MM.1S (cell line): ENCODE measurements around the gene MYH15.

ENCODE experiments used
- DNase-seq: peaks from one replicate; pipeline ENCODE4 v3.0.0-alpha.2; 2015
- H2AFZ ChIP-seq: fragments of 300-600 bp; sonication (generic); 2 replicates; pipeline ENCODE4 v1.6.0; 2016; ENCODE audit warnings: antibody characterized with exemption, low read length
- H3F3A ChIP-seq: fragments of 300-600 bp; sonication (generic); 2 replicates; pipeline ENCODE4 v1.6.1; 2016; ENCODE audit warnings: mild to moderate bottlenecking, antibody characterized with exemption, low read length, moderate library complexity, mixed read lengths; ENCODE audit not compliant: insufficient read depth
- H3K27ac ChIP-seq: fragments of 300-600 bp; sonication (generic); 2 replicates; pipeline ENCODE4 v1.5.1; 2016; ENCODE audit warnings: mild to moderate bottlenecking, low read length
- H3K27me3 ChIP-seq: fragments of 300-600 bp; sonication (generic); replicated peaks from 2 replicates; pipeline ENCODE4 v1.6.0; 2016; ENCODE audit warnings: low read length; ENCODE audit not compliant: insufficient read depth
- H3K36me3 ChIP-seq: fragments of 300-600 bp; sonication (generic); replicated peaks from 2 replicates; pipeline ENCODE4 v1.6.1; 2016; ENCODE audit warnings: mild to moderate bottlenecking, low read length, mixed read lengths; ENCODE audit not compliant: insufficient read depth
- H3K4me1 ChIP-seq: fragments of 300-600 bp; sonication (generic); 2 replicates; pipeline ENCODE4 v1.6.1; 2016; ENCODE audit warnings: low read length, mixed read lengths
- H3K4me2 ChIP-seq: fragments of 300-600 bp; sonication (generic); 2 replicates; pipeline ENCODE4 v1.6.0; 2016; ENCODE audit warnings: low read depth, low read length
- H3K4me3 ChIP-seq: fragments of 300-600 bp; sonication (generic); 2 replicates; pipeline ENCODE4 v1.5.1; 2016; ENCODE audit warnings: low read length, mixed read lengths
- H3K79me2 ChIP-seq: fragments of 300-600 bp; sonication (generic); 2 replicates; pipeline ENCODE4 v1.6.1; 2016; ENCODE audit warnings: mixed run types, low read length, mixed read lengths
- H3K9ac ChIP-seq: fragments of 300-600 bp; sonication (generic); 2 replicates; pipeline ENCODE4 v1.6.1; 2016; ENCODE audit warnings: low read length, mixed read lengths
- H3K9me2 ChIP-seq: fragments of 300-600 bp; sonication (generic); replicated peaks from 2 replicates; pipeline ENCODE4 v1.6.1; 2016; ENCODE audit warnings: mild to moderate bottlenecking, low read length, mixed read lengths; ENCODE audit not compliant: insufficient read depth
- H3K9me3 ChIP-seq: fragments of 300-600 bp; sonication (generic); replicated peaks from 2 replicates; pipeline ENCODE4 v1.6.1; 2016; ENCODE audit warnings: mild to moderate bottlenecking, low read length, mixed read lengths; ENCODE audit not compliant: insufficient read depth
- H4K20me1 ChIP-seq: fragments of 300-600 bp; sonication (generic); 2 replicates; pipeline ENCODE4 v1.6.1; 2016; ENCODE audit warnings: mild to moderate bottlenecking, low read length, moderate library complexity, mixed read lengths; ENCODE audit not compliant: insufficient read depth
- EZH2 ChIP-seq: fragments of 300-600 bp; sonication (generic); optimal IDR thresholded peaks from 2 replicates; pipeline ENCODE3; 2017; ENCODE audit warnings: low read depth, mild to moderate bottlenecking, antibody characterized with exemption, low read length, mixed read lengths
- EZH2phosphoT487 ChIP-seq: fragments of 300-600 bp; sonication (generic); IDR thresholded peaks from 2 replicates; pipeline ENCODE4 v1.6.1; 2018; ENCODE audit warnings: antibody characterized with exemption, low read length
- TF ChIP-seq, protein P1 (sequence below): fragments of 300-600 bp; sonication (generic); IDR thresholded peaks from 2 replicates; pipeline ENCODE4 v1.5.1; 2016; ENCODE audit warnings: antibody characterized with exemption, low read length, mixed read lengths

Gene MYH15

GRCh38 chr3:108447096-108447847 is 63.1 kb downstream of the MYH15 start:
- H3K79me2 ChIP-seq: no peaks in the 10 kb centered on the region
- no peaks in the 10 kb centered on the region for H3K9me2 ChIP-seq
- no peaks in the 10 kb centered on the region for H3K4me1 ChIP-seq
- H3K4me2 ChIP-seq: no peak overlapping the region
- TF ChIP-seq EZH2phosphoT487 (no peak), EZH2 (no peak)
- TF ChIP-seq, protein P1, sequence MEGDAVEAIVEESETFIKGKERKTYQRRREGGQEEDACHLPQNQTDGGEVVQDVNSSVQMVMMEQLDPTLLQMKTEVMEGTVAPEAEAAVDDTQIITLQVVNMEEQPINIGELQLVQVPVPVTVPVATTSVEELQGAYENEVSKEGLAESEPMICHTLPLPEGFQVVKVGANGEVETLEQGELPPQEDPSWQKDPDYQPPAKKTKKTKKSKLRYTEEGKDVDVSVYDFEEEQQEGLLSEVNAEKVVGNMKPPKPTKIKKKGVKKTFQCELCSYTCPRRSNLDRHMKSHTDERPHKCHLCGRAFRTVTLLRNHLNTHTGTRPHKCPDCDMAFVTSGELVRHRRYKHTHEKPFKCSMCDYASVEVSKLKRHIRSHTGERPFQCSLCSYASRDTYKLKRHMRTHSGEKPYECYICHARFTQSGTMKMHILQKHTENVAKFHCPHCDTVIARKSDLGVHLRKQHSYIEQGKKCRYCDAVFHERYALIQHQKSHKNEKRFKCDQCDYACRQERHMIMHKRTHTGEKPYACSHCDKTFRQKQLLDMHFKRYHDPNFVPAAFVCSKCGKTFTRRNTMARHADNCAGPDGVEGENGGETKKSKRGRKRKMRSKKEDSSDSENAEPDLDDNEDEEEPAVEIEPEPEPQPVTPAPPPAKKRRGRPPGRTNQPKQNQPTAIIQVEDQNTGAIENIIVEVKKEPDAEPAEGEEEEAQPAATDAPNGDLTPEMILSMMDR: no peak
- no peaks in the 10 kb centered on the region for H3K27me3 ChIP-seq
- H3K27ac ChIP-seq: no peak overlapping the region
- H3K36me3 ChIP-seq: no peaks in the 10 kb centered on the region
- H3F3A ChIP-seq: no peaks in the 10 kb centered on the region
- no peak overlapping the region for H3K9ac ChIP-seq
- no peak overlapping the region for H3K4me3 ChIP-seq
- no peak for DNase-seq
- no peaks in the 10 kb centered on the region for H4K20me1 ChIP-seq
- no peaks in the 10 kb centered on the region; the same call in 1 of the 2 replicates for H3K9me3 ChIP-seq
- H2AFZ ChIP-seq: no peak overlapping the region

DNA sequence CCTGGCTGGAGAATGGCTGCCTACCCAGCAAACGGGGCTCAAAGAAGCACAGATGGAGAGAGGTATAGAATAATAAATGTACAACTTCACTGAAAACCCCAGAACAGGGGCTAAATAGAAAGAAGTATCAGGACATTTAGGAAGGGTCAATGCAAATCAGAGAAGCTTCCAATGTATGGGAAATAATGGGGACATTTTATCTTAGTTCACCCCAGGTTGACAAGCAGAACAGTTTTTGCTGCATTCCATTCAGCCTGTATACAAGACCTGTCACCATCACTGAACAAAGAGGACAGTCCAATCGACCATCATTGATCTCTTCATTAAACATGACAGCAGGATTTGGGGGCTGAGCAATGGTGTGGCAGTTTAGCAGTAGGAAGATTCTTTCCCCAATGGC is 68.1 kb downstream of the MYH15 start:
- no peak overlapping the region for H3K27ac ChIP-seq
- H3F3A ChIP-seq: no peaks in the 10 kb centered on the region
- DNase-seq: no peak
- H3K9me2 ChIP-seq: no peaks in the 10 kb centered on the region
- no peaks in the 10 kb centered on the region for H3K9me3 ChIP-seq
- no peak overlapping the region for H3K9ac ChIP-seq
- no peaks in the 10 kb centered on the region for H4K20me1 ChIP-seq
- H3K36me3 ChIP-seq: no peaks in the 10 kb centered on the region
- TF ChIP-seq, protein P1: no peak
- TF ChIP-seq EZH2phosphoT487 (no peak), EZH2 (no peak)
- H3K4me2 ChIP-seq: no peak overlapping the region
- no peaks in the 10 kb centered on the region for H3K79me2 ChIP-seq
- no peak overlapping the region for H2AFZ ChIP-seq
- H3K4me3 ChIP-seq: no peak overlapping the region
- H3K4me1 ChIP-seq: no peaks in the 10 kb centered on the region
- no peaks in the 10 kb centered on the region for H3K27me3 ChIP-seq

- Histone ChIP-seq H3F3A (no peaks in the 10 kb centered on the region), H3K27me3 (no peaks in the 10 kb centered on the region), H3K9me2 (no peaks in the 10 kb centered on the region), H3K9ac (no peak overlapping the region), H3K4me2 (no peak overlapping the region), H3K9me3 (no peaks in the 10 kb centered on the region), H3K4me3 (no peak overlapping the region), H3K27ac (no peak overlapping the region), H4K20me1 (no peaks in the 10 kb centered on the region), H2AFZ (no peak overlapping the region), H3K36me3 (no peaks in the 10 kb centered on the region), H3K4me1 (no peaks in the 10 kb centered on the region), H3K79me2 (no peaks in the 10 kb centered on the region)
- TF ChIP-seq, protein P1: no peak
- no peak for TF ChIP-seq EZH2
- TF ChIP-seq EZH2phosphoT487: no peak
- DNase-seq: no peak
Measured at GRCh38 chr3:108441518-108441917, 68.9 kb downstream of the MYH15 start.
